GM12864 (cell line): ENCODE results near the gene AGK.

Experiments used
- DNase-seq: peaks from one replicate; pipeline ENCODE4 v3.0.0-alpha.2; 2011; ENCODE audit warnings: low read depth
- H3K4me3 ChIP-seq: 2 replicates; pipeline ENCODE4 v1.5.1; 2011; ENCODE audit warnings: mild to moderate bottlenecking, low read depth, low read length, control low read depth
- TF ChIP-seq, protein P1 (sequence below): IDR thresholded peaks from 2 replicates; pipeline ENCODE4 v1.5.1; 2011; ENCODE audit warnings: low read depth, mild to moderate bottlenecking, moderate library complexity, low read length, control low read depth, inconsistent platforms; ENCODE audit errors: missing control alignments

AGK gene

DNA sequence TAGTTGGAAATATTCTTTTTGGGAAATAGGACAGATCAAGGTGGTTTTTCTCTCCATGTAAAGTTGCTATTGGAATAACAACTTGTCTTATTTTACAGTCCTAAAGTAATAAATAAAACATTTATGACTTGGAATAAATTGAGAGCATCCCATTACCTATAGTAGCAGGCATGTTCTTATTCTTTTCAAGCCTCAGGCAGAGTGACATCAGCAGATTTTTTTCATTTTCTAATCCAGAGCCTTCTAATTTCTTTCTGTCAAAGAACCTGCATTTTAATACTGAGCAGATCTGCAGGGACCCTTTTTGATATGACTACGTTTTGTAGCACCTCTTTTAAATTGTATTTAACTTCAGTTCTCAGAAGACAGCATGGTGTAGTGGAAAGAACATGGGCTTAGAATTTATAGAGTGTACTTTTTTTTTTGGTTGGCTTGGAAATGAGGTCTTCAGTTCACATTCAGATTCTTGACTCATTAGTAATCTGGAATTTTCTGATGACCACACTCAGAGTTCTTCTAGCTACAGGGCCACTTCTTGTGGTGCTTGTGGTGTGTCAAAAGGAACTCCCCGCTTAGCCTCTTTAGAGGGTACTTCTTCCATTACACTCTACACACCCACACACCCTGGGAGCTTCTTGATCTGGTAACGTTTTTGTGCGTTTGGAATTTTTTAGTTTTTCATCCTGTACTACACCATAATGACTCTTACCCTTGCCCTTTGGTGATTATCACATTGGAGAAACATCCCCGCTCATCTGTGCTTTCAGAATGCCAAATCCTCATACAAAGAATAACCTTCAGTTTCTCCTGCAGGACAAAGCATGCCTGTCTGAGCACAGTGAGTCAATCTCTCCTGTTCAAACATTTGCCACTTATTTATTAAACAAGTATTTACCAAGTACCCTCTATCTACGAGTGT lies 34.6 kb downstream of the AGK start:
- TF ChIP-seq, protein P1, sequence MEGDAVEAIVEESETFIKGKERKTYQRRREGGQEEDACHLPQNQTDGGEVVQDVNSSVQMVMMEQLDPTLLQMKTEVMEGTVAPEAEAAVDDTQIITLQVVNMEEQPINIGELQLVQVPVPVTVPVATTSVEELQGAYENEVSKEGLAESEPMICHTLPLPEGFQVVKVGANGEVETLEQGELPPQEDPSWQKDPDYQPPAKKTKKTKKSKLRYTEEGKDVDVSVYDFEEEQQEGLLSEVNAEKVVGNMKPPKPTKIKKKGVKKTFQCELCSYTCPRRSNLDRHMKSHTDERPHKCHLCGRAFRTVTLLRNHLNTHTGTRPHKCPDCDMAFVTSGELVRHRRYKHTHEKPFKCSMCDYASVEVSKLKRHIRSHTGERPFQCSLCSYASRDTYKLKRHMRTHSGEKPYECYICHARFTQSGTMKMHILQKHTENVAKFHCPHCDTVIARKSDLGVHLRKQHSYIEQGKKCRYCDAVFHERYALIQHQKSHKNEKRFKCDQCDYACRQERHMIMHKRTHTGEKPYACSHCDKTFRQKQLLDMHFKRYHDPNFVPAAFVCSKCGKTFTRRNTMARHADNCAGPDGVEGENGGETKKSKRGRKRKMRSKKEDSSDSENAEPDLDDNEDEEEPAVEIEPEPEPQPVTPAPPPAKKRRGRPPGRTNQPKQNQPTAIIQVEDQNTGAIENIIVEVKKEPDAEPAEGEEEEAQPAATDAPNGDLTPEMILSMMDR: no peak

DNA sequence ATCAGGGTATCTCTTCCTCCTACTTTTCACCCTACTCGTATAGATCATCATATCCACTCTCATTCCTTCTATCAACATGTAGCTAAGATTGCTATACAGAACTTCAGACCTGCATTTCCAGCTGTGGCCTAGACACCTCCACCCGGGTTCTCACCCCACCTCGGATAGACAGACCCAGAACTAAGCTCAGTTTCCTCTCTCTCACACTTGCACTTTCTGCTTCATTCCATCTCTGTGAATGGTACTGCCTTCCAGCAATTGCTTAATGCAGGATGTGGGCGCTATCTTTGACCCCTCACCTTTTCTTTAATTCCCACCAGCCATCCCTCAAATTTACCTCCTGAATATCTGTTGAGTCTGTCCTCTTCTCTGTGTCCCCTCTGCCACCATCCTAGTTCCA lies 35.7 kb downstream of the AGK start:
- TF ChIP-seq, protein P1: no peak
- H3K4me3 ChIP-seq: no peak overlapping the region
- no peak for DNase-seq

More for the DNA sequence above, 34.6 kb downstream of the AGK start:
- no peak overlapping the region for H3K4me3 ChIP-seq
- peak; percentile 53 for DNase-seq

DNA sequence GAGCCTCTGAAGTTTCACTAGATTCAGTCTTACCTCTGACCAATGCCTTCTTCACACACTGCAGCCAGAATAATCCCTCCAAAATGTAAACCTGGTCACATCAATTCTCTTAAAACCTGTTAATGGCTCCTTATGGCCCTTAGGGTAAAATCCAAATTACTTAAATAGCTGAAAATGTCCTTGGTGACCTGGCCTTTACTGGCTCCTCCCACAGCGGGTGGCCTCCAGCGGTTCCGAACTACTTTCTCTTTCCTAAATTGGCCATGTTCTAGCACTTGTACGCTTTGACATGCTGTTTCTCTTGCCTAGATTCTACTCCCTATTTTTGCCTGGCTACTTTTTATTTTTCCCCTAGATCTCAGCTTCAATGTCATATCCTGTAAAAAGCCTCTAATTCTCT lies 36.1 kb downstream of the AGK start:
- no peak for DNase-seq
- H3K4me3 ChIP-seq: no peak overlapping the region
- TF ChIP-seq, protein P1: no peak

DNA sequence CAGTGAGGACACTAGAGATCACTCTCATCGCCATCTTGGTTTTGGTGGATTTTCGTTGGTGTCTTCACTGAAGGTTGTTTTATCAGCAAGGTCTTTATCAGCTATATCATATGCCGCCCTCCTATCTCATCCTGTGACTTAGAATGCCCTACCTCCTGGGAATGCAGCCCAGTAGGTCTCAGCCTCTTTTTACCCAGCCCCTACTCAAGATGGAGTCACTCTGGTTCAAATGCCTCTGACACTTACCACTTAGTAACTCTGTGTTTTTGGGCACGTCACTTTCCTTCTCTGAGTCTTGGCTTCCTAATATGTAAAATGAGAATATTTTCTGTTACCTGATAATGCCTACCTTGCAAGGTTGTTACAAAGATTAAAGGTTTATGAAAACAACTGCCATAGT lies 37.7 kb downstream of the AGK start:
- no peak overlapping the region for H3K4me3 ChIP-seq
- TF ChIP-seq, protein P1: no peak
- DNase-seq: no peak

DNA sequence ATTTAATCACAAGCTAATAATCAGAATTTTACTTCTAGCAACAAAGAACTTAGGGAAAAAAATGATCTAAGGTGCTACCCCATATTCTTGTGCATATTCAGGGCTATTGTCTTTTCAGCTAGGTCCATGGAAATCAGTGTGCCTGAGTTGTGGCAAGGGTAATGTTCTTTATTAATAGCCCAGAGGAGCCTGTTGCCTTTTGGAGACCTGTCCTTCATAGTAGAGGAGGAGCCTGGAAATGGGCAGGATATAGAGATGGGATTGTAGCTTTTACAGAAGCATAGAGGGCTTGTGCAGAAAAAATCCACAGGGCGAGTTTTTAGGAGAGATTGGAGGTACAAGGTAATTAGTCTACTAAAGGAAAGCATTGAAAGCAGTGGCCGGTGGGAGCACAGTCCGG lies 38.9 kb downstream of the AGK start:
- no peak for DNase-seq
- H3K4me3 ChIP-seq: no peak overlapping the region
- TF ChIP-seq, protein P1: no peak

DNA sequence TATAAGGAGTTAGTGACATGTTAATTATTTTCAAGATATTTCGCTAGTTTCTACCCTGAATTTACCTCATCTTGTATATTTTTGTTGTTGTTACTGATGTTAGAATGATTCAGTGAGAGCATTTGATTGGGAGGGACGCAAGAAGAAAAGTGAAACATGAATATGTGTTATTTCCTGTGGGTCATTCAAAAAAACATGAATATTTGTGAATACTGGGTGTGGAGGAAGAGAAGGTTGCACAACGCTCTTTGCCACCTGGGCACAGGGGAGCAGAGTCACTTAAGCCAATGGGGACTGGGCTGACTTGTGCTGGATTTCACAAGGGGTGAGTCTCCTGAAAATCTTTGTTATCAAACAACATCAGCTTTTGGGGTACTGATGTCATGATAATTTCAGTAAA lies 39.5 kb downstream of the AGK start:
- TF ChIP-seq, protein P1: no peak
- no peak for DNase-seq
- H3K4me3 ChIP-seq: no peak overlapping the region

DNA sequence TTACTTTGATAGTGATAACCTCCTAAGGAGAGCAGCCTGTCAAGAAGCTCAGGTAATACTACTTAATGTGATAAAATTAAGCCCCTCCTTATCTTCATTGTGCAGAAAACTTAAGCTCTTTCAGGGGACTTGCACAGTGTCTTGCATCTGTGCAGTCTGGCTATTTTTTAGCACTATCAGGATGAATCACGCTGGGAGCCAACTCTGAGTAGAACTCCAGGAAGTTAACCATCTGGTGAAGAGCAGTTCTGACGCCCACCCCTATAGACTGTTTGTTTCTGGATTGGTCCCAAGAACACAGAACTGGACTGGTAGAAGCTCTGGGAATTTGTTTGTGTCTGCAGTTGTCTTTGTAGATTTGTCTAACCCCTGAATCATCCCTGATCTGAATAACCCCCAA lies 41.9 kb downstream of the AGK start:
- no peak overlapping the region for H3K4me3 ChIP-seq
- TF ChIP-seq, protein P1: no peak
- no peak for DNase-seq
